GM21619 (cell line): ENCODE results near the gene SQSTM1.

Experiments used
- ATAC-seq: cut with Tn5 transposase; IDR thresholded peaks from one replicate; pipeline ENCODE4 v1.9.1; 2021; ENCODE audit not compliant: unreplicated experiment

Gene SQSTM1

DNA sequence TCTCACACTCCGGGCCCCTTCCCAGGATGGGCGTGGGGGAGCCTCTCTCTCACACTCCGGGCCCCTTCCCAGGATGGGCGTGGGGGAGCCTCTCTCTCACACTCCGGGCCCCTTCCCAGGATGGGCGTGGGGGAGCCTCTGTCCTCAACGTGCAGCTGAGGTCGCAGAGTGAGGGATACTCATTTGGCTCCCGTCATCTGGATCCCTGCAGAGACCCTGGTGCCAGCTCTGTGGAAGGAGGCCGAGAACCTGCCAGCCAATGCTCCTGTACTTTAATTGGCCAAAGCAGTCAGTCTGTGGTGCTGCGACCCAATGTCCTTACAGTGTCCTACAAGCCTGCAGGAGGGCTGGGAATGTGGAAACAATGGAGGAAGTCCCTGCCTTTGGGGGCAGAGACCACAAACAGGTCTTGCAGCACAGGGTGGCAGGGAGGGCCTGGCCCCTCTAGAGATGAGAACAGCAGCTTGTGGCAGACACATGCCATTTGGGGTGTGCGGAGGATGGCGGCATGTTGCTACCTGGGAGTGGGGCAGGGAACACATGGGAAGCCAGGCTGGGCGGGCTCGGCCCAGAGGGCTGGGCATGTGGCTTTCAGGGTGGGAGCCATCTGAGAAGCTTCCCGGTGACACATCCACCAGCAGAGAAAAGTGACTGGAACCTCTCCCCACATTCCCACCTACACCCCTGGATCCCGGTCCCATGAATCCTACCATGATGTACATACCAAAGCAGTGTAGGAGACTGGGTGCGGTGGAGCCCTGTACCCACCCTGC lies 51.5 kb downstream of the SQSTM1 start:
- ATAC-seq, result no peak

DNA sequence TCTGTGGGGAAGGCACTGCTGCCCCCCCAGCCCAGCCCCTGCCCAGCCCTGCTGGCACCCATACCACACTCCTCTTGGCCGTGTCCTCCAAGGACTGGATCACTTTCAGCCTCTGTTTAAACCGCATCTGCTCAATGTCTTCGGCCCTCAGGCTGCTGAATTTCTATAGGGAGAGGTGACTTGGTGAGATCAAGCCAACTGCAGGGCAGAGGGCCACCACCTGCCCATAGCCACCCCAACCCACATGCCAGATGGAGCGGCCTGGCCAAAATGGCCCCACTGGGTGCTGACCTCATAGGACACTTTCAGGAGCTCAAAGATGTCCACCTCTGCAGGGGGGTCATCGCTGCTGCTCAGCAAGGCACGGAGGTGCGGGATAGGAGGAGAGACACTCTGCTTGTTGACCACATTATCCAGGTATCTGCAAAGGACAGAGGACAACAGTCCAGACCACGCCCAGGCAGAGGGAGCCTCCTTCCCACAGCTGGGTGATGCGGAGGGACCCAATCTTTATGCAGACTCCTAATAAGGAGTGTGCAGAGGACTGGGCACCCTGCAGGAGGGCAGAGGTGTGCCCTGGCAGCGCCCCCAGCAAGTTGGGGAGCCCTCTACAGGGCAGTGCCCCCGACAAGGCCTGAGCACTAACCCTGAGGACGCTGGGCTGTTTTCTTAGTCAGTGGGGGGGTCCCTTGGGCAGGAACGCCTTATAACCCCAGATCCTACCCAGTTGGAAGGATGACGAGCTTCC lies 52.3 kb downstream of the SQSTM1 start:
- ATAC-seq, result no peak

DNA sequence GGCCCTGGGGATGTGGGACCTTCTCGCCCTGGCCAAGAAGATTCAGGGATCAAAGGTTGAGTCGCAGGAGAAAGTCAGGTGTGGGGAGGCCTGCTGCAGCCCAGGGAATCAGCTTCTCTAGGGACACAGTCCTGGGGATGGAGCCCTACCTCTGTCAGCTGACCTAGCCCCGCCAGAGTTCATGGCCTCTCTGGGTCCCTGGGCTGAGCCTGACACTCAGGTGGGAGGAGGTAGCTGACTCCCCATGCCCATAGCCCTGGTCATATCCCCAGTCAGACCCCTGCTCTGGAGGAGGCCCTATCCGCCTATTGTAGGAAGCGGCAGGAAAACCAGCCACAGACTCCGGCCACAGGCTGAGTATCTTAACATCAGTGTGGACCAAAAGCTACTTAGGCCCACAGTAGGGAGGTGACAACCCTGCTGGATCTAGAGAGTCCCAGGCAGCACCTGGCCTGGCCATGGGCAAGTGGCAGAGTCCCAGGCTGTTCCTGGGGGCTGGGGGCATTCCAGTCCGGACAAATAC lies 52.9 kb downstream of the SQSTM1 start:
- ATAC-seq, result no peak

DNA sequence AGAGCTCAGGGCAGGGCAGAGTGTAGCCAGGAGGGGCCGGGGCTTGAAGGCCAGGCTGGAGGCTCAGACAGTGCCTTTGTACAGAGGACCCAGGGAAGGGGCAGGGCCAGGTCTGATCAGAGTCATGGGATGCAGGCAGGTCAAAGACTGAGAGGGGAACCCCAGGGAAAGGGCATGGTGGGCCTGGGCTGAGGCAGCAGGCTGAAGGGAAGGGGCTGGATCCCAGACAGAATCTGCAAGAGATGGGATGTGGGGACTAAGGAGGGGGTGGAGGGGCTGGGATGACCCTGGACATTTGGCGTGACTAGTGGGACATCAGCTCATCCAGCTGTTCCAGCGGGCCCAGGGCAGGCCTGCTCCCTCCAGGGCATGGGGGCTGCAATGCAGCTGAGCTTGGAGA lies 53.4 kb downstream of the SQSTM1 start:
- ATAC-seq, result no peak

DNA sequence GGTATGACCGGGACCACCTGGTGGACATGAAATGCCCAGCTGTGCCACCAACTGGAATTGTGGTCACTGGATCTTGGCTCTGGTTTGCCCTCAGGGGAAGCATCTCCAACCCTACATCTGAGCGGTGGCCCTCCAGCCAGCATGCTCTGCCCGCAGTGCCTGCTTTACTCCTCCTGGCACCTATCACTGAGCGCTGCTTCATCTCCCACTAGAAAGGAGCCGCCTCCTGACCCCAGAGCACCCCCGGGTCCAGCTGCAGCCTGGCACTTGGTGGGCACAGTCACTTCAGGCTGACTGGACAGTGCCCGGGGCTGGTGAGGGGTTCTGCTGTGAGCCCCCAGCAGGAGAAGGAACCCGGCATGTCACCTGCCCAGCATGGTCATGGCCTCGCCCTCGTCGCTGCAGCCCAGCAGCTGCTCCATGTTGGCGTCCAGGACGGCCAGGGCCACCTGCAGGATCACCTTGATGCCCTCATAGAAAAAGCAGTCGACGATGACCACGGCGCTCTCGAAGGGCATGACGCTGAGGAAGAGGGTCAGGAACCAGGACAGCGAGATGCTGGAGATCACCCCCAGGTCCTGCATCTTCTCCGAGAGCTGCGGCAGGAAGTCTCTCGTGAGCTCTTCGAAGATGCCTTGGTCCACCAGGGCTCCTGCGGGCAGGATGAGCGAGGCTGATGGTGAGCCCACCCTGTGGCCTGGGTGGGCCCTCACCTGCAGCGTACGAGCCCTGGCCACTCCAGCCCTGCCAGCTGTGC lies 54.0 kb downstream of the SQSTM1 start:
- no peak for ATAC-seq

DNA sequence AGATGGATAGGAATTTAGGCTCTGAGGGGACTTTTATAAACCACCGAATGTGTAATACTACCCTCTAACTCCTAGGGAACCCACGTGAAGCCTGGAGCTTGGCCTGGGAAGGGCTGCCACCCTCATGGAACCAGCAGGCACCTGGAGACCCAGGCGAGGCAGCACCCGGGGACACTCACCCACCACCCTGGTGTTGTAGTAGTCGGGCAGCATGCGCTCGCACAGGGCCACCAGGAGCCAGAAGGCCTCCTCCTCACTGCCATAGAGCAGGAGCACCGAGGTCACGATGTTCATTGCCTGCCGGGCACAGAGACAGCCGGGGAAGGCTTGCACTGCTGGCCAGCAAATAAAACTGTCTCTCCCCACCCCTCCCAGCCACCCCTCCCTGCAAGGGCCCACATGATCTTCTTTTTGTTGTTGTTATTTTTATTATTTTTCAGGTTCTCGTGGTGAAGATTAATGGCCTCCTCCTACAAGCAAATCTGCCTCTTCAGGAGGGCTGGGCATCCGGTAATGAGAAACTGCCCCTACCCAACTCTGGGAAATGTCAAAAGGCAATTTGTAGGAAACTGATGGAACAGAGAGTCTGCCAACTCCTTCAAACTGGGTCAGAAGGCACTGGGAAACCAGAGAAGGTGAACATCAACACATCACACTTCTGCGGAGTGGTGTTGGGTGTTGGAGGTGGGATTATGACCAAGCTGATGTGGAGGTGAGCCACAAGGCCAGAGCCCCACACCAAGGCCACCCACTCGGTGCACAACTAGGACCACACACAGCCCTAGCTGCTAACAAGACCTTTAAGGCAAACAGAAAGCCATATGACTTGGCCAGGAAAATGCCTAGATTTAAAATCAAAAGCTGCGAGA lies 55.3 kb downstream of the SQSTM1 start:
- ATAC-seq, result no peak

DNA sequence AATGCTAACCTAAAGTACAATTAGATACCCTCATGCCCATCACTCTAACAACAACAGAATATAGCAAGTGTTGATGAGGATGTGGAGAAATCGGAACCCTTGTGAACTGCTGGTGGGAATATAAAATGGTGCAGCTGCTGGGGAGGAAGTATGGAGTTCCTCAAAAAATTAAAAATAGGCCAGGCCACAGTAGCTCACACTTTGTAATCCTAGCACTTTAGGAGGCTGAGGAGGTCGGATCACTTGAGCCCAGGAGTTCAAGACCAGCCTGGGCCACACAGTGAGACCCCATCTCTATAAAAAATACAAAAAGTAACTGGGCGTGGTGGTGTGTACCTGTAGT lies 55.9 kb downstream of the SQSTM1 start:
- ATAC-seq, result no peak

DNA sequence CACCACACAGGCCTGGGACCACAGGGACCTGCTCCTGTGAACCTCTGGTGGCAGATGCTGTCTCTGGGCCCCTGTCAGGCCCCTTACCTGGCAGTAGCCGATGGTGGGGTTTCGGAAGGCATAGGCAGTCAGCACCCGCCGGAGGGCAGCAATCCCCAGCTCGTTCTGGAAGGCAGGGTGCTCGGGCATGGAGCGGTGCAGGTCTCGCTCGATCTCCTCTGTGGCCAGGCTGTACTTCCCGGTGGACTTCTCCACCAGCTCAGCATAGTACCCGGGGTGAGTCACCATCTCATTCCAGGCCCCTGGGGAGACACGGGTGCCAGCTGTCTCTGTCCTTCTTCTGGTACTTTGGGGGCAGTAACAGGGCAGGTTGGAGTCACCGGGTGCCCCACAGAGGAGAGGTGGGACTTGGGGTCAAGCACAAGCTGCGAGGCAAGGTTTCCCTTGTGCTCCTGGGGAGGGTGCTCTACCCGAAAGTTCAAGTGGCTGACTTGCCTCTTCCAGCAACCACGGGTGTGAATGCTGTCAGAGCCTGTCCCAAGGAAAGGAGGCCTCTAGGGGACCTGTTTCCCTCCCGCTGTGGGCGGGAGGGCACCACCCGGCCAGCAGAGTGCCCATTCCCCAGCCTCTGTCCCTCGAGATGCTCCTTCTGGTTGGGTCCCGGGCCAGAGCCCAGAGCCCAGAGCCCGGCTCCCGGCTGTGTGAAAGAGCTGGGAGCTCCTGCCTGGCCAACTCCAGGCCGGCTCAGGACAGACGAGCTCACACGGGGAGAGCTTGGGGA lies 57.7 kb downstream of the SQSTM1 start:
- no peak for ATAC-seq

DNA sequence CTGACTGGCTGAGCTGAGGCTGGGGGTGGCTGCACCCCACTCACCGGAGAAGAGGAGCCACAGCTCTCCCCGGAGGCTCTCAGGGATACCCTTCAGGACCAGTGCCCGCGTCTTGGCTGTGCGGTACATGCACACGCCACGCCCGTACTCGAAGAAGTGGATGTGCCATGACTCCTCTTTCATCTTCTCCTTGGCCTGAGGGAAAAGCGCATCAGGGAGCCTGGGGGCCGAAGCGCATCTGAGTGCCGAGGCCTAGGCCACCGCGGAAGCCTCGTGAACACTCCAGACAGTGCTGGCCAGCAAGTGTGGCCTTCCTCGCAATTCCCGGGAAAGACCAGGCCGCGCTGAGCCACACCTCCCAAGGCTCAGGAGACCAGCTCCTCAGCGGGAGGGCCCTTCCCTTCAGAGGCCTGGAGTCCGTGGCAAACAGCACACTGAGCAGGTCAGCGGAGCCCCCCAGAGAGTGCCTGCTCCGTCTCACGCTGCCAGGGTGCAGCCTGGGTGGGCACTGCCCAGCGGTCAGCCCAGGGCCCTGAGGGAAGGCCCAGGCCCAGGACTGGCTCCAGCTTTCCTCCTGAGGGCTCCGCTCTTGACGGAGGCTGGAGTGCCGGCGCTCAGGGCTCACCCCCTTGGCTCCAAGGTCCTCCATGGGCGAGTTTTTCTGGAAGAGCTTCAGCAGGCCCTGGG lies 58.4 kb downstream of the SQSTM1 start:
- no peak for ATAC-seq

DNA sequence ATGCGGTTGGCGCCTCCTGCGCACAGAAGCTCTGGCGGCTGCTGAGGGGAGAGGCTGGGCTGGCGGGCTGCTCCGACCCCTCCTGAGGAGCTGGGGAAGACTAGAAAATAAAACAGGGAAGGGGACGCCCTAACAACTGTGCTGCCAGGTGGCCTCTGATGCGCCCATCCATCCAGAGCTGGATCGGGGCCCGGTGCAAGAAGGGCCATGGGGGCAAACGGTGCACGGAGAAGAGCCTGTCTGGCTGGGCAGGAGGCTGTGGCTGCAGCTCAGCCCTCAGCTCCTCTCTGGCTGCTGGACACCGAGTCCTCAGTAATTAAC lies 58.9 kb downstream of the SQSTM1 start:
- ATAC-seq, result no peak

DNA sequence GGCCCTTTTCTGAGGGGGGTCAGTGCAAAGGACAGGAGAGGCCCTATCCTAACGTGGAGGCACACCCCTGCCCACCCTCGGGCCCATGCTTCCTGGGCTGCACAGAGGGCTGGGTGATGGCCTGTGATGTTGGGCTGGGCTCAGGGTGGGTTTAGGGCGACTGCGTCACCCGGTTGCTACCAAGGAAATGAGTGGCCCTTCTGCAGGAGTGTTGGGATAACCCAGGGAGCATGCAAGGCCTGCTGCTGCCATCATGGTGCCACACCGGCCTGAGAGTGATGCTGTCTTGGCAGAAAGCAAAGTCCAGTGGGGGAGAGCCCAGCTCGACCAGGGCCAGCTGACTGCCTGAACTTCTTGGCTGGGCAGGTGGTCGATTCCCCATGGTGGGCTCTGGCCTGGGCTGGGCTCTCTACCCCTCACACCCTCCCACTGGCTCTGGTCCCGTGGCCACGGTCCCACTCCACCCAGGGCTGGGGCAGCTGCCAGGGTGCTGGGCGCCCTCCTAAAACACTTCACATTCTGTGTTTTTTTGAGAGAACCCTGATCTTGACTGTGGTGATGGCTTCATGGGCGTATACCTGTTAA lies 59.5 kb downstream of the SQSTM1 start:
- no peak for ATAC-seq

DNA sequence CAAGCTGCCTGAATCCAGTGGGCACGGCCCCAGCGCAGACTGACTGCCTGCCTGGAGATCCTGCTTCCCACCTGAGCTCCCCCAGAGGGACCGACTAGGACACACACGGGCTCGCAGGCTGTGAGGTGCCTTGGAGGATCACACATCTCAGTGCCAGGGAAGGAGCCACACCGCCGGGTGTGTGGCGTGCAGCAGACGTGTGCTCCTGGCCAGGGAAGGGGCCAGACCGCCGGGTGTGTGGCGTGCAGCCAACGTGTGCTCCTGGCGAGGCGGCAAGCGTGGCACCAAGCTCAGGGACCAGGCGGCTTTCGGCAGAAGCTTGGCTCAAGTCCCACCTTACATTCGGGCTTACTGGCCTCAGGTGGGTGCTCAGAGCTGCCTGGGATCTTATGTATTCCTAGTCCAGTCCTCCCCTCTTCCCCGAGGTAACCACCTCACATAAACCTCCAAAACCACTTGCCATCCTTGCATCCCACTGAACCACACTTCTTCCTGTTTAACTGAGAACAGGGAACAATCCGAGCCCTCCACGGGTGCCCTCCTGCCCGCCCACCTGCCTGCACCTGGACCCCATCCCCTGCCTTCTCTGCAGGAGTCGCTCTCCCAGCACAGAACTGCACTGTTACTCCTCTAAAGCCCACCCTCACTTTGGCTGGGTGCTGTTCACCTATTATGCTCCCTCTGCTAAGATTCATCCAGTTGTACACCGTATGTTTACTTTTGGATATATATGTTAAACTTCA lies 60.3 kb downstream of the SQSTM1 start:
- no peak for ATAC-seq

DNA sequence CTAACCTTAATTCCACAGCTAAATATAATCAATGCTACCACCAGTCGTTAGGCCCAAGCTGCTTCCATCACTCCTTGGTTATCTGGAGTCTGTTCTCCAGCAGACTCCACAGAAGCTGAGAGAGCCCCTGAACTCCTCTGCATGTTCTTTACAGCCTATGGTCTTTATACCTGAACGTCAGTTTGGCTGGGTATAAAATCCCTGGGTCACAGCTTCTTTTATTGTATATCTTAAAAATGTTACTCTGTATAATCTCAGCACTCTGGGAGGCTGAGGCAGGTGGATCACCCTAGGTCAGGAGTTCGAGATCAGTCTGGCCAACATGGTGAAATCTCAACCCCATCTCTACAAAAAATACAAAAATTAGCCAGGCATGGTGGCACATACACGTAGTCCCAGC lies 61.6 kb downstream of the SQSTM1 start:
- no peak for ATAC-seq

DNA sequence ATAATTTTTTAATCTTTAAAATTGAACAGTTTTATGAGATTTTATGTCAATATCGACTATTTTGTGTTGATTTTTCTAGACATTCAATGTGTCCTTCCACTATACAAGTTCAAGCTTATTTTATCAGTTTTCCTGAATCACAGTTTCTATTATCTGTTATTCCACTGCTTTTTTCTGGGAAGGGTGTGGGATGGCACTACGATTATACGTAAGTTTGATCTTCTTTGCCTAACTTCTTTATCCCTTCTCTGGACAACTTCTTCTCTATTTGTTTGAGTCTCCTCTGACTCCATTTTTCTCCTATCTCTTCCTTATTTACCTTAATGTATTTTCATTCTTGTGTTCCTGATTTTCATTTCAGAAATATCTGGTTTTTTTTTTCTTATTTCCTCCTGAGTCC lies 62.5 kb downstream of the SQSTM1 start:
- ATAC-seq, result no peak

DNA sequence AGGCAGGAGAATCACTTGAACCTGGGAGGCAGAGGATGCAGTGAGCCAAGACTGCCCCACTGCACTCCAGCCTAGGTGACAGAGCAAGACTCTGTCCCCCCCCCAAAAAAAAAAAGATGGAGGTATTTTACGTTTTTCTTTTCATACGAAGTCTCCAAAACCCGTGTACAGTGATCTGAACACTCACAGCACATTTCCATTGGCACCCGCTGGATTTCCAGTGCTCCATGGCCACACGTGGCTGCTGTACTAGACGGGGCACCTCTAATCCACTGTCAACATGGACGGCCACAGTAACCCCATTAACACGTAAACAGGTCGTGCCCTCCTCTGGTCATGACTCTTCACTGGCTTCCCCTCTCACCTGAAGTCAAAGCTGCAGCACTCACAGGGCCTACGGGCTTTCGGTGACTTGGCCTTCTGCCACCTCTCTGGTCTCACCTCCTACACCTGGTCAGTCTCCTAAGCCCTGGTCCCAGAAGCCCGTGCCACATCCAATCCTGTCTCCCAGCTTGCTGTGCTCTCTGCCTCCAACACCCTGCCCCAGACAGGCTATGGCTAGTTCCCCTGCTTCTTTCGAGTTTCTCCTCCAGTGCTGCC lies 64.9 kb downstream of the SQSTM1 start:
- ATAC-seq, result no peak

DNA sequence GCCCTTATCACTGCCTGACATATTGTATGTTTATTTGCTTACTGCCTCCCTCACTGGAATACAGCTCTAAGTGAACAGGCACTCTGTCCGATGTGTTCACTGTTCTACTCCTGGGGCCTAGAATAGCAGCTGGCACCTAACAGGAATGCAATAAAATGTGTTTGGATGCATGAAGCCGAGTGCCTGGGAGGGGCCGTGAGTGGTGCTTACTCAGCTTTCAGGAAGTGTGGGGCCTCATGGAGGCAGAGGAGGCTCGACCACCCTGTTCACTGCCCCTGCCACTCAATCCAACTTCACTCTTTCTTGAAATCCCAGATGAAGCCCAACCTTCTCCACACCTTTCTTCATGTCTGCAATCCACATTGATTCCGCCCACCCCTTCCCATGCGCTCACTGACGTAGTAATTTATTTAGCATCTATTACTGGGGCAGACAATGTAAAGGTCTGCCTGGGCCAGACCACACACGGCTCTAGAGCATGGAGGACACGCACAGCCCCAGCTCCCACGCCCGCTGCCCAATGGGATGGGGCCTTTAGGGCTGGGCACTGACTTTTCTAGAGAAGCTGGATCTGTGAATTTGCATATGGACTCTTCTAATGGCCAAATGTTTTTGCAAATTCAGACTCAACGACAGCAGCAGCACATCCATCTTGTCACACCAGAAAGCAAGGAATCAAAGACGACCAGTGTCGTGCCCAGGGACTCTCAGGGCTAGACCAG lies 65.6 kb downstream of the SQSTM1 start:
- ATAC-seq, result no peak

DNA sequence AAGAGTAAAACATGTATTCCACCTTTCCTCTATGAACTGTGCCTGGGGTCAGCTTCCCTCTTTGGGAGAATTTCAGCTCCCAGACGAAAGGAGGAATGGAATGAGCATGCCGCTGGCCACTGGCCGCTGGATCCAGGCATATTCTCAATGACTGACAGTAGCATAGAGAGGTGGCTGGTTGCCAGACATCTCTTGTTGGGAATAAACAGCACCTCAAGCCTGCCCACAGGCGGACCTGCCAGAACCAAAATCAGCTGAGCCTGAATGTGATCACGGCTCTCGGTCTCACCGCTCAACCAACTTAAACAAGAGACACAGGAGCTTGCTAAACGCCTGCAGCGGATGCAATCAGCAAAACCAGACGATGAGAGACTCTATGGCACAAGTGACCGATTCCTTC lies 66.4 kb downstream of the SQSTM1 start:
- no peak for ATAC-seq
